Measurements from ENCODE around the gene U2AF2.

Gene U2AF2

GRCh38 chr19:55690109-55690768 lies 35.4 kb downstream of the U2AF2 start:
- Histone ChIP-seq H3K4me1 (ENCODE audit: control insufficient read depth in 1 of 2, insufficient read depth in 1 of 2, low read depth in 1 of 2, low read length in 1 of 2) (no peaks in the 10 kb centered on the region), H3K27ac (no peak overlapping the region), H3K4me3 (ENCODE audit: low read depth in 1 of 2, low read length in 1 of 2) (no peak overlapping the region), H3K9me3 (no peaks in the 10 kb centered on the region), H3K27me3 (no peaks in the 10 kb centered on the region), H3K36me3 (peaks cover 100% of the 10 kb centered on the region)
- TF ChIP-seq CTCF (IDR thresholded peaks at IDR 0.05) = no peak

GRCh38 chr19:55690769-55691545 lies 36.1 kb downstream of the U2AF2 start:
- Histone ChIP-seq H3K27ac (no peak overlapping the region), H3K27me3 (no peaks in the 10 kb centered on the region), H3K4me1 (ENCODE audit: control insufficient read depth in 1 of 2, insufficient read depth in 1 of 2, low read depth in 1 of 2, low read length in 1 of 2) (no peaks in the 10 kb centered on the region), H3K4me3 (ENCODE audit: low read depth in 1 of 2, low read length in 1 of 2) (no peak overlapping the region), H3K36me3 (peaks cover 100% of the 10 kb centered on the region), H3K9me3 (no peaks in the 10 kb centered on the region)
- no peak for TF ChIP-seq CTCF (IDR thresholded peaks at IDR 0.05)

- Histone ChIP-seq H3K9me3 (no peaks in the 10 kb centered on the region), H3K27me3 (no peaks in the 10 kb centered on the region), H3K4me1 (ENCODE audit: control insufficient read depth in 1 of 2, insufficient read depth in 1 of 2, low read depth in 1 of 2, low read length in 1 of 2) (no peaks in the 10 kb centered on the region), H3K4me3 (ENCODE audit: low read depth in 1 of 2, low read length in 1 of 2) (no peak overlapping the region), H3K36me3 (peaks cover 100% of the 10 kb centered on the region), H3K27ac (no peak overlapping the region)
- no peak for TF ChIP-seq CTCF (IDR thresholded peaks at IDR 0.05)
Observed at GRCh38 chr19:55691561-55692481, 37.0 kb downstream of the U2AF2 start.

- Histone ChIP-seq H3K9me3 (no peaks in the 10 kb centered on the region), H3K4me1 (ENCODE audit: control insufficient read depth in 1 of 2, insufficient read depth in 1 of 2, low read depth in 1 of 2, low read length in 1 of 2) (no peaks in the 10 kb centered on the region), H3K4me3 (ENCODE audit: low read depth in 1 of 2, low read length in 1 of 2) (no peak overlapping the region), H3K27me3 (no peaks in the 10 kb centered on the region), H3K36me3 (peaks cover 100% of the 10 kb centered on the region), H3K27ac (no peak overlapping the region)
- TF ChIP-seq CTCF (IDR thresholded peaks at IDR 0.05) = no peak
Observed at GRCh38 chr19:55692681-55693081, 37.8 kb downstream of the U2AF2 start.

GRCh38 chr19:55693336-55693974 lies 38.6 kb downstream of the U2AF2 start:
- peaks cover 100% of the 10 kb centered on the region for H3K36me3 ChIP-seq
- H3K9me3 ChIP-seq = no peaks in the 10 kb centered on the region
- H3K27me3 ChIP-seq = no peaks in the 10 kb centered on the region
- H3K27ac ChIP-seq = no peak overlapping the region
- H3K4me1 ChIP-seq (ENCODE audit: control insufficient read depth in 1 of 2, insufficient read depth in 1 of 2, low read depth in 1 of 2, low read length in 1 of 2) = no peaks in the 10 kb centered on the region
- TF ChIP-seq CTCF (IDR thresholded peaks at IDR 0.05) = no peak
- no peak overlapping the region for H3K4me3 ChIP-seq (ENCODE audit: low read depth in 1 of 2, low read length in 1 of 2)

All from neutrophil (primary cell).